AG04450 (cell line): Measurements from ENCODE around the gene CRYBG2. TPM values are rescaled to one million over a fixed set of nuclear protein-coding genes. Genes with fewer than 3 reads are reported as not detected.

ENCODE experiments used
- CTCF ChIA-PET: fragments of 300-600, 350-600 bp; formaldehyde crosslinking; extraction: SDS; loops from one replicate; lab custom pipeline; 2022; ENCODE audit warnings: antibody characterized with exemption, inconsistent platforms; lab: Charles Lee
- POLR2A ChIA-PET: fragments of 350-600 bp; formaldehyde crosslinking; extraction: SDS; loops from one replicate; lab custom pipeline; 2021; ENCODE audit warnings: antibody characterized with exemption, inconsistent platforms; lab: Yijun Ruan, JAX
- DNase-seq: peaks from one replicate; pipeline ENCODE4 v3.0.0-alpha.2; 2011; ENCODE audit warnings: low read depth, low spot score
- H3K27ac ChIP-seq: one replicate; pipeline ENCODE4 v1.5.1; 2012; ENCODE audit warnings: low read depth, low read length, control low read depth
- H3K27me3 ChIP-seq: one replicate; pipeline ENCODE4 v1.6.0; 2012; ENCODE audit warnings: low read length; ENCODE audit not compliant: control insufficient read depth, insufficient read depth
- H3K4me3 ChIP-seq: 2 replicates; pipeline ENCODE4 v1.5.1; 2011; ENCODE audit warnings: mild to moderate bottlenecking, low read depth, low read length, control low read depth
- H3K9me3 ChIP-seq: 2 replicates; pipeline ENCODE4 v1.5.1; 2012; ENCODE audit warnings: low read length; ENCODE audit not compliant: control insufficient read depth, insufficient read depth
- polyA plus RNA-seq: library from polyadenylated mRNA; depleted of rRNA; stranded (reverse); fragments of >200 nt; gene quantifications from 2 replicates; pipeline ENCODE4 v1.2.3, GENCODE V29; 2011
- TF ChIP-seq, protein P1 (sequence below): IDR thresholded peaks from 2 replicates; pipeline ENCODE4 v1.5.1; 2011; ENCODE audit warnings: low read depth, low read length, control low read depth, inconsistent platforms

CRYBG2 gene
- polyA plus RNA-seq, 1 experiment = not detected

DNA sequence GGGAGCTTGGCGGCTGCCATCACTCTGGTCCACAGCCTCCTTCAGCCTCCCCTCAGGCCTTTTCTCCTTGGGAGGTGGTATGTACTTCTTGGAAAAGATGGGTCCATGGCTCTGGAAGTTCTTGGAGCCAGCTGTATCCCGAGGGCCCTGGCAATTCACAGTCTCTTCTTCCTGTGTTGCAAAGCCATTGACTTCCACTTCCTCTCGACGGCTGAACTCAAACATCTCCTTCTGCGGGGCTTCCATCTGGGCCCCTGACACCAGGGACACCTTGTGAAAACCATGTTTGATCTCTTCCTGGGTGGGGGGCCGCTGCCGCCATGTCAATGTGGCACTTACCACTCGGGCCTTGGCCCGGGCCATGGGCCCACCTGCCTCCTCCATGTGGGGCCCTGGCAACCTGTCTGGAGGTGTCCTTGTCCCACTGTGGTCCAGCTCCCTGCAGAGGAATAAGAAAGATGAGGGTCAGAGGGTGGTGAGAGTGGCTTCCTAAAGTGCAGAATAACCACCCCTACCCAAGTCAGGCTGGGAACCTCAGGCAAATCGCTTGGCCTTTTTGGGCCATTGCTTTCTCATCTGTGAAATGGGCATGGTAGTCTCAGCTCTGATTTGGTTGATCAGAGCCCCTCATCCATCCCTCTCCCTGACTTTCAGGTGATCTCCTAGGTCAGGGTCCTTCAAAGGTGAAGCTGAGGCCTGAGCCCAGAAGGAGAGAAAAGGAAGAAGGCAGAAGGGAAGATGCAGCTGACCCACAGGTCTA lies 7.5 kb downstream of the CRYBG2 start:
- TF ChIP-seq, protein P1, sequence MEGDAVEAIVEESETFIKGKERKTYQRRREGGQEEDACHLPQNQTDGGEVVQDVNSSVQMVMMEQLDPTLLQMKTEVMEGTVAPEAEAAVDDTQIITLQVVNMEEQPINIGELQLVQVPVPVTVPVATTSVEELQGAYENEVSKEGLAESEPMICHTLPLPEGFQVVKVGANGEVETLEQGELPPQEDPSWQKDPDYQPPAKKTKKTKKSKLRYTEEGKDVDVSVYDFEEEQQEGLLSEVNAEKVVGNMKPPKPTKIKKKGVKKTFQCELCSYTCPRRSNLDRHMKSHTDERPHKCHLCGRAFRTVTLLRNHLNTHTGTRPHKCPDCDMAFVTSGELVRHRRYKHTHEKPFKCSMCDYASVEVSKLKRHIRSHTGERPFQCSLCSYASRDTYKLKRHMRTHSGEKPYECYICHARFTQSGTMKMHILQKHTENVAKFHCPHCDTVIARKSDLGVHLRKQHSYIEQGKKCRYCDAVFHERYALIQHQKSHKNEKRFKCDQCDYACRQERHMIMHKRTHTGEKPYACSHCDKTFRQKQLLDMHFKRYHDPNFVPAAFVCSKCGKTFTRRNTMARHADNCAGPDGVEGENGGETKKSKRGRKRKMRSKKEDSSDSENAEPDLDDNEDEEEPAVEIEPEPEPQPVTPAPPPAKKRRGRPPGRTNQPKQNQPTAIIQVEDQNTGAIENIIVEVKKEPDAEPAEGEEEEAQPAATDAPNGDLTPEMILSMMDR = no peak
- POLR2A ChIA-PET = interaction anchor here (0.6 kb wide), 1 partner anchor 17 kb away, joined by 4 read pairs; no protein-coding TSS in a partner anchor
- DNase-seq = no peak

DNA sequence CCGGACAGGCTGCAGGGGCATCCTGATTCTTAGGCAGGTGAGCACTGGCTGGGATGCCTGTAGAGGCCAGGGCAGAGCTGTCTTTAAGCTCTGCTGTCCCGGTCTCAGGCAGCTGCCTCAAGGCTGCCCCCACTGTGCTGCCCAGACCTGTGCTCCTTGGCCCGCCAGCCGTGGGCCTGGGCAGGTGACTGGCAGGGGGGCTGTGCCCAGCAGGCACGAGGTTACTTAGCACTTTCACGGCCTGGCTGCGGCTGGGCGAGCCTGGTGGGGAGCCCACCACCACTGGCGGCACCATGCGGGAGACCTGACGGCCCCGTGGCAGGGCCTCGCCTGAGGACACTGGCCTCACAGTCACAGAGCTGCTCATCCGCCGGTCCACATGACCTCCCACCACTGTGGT lies 8.2 kb downstream of the CRYBG2 start:
- no peak for DNase-seq
- TF ChIP-seq, protein P1 = no peak
- CTCF ChIA-PET = interaction anchor here (0.6 to 0.8 kb wide), 3 partner anchors 18 to 112 kb away, joined by 3 read pairs; partner anchors contain the start of gene CEP85
- Histone ChIP-seq H3K27me3 (peaks cover 7% of the 10 kb centered on the region), H3K9me3 (no peaks in the 10 kb centered on the region), H3K4me3 (no peak overlapping the region), H3K27ac (no peak overlapping the region)
- POLR2A ChIA-PET = no interaction called here

More for the DNA sequence above, 7.5 kb downstream of the CRYBG2 start:
- H3K27me3 ChIP-seq = peaks cover 7% of the 10 kb centered on the region
- CTCF ChIA-PET = interaction anchor here (0.8 to 1.5 kb wide), 3 partner anchors 18 to 112 kb away, joined by 3 read pairs; partner anchors contain the start of gene CEP85
- H3K4me3 ChIP-seq = no peak overlapping the region
- H3K27ac ChIP-seq = no peak overlapping the region
- H3K9me3 ChIP-seq = no peaks in the 10 kb centered on the region

DNA sequence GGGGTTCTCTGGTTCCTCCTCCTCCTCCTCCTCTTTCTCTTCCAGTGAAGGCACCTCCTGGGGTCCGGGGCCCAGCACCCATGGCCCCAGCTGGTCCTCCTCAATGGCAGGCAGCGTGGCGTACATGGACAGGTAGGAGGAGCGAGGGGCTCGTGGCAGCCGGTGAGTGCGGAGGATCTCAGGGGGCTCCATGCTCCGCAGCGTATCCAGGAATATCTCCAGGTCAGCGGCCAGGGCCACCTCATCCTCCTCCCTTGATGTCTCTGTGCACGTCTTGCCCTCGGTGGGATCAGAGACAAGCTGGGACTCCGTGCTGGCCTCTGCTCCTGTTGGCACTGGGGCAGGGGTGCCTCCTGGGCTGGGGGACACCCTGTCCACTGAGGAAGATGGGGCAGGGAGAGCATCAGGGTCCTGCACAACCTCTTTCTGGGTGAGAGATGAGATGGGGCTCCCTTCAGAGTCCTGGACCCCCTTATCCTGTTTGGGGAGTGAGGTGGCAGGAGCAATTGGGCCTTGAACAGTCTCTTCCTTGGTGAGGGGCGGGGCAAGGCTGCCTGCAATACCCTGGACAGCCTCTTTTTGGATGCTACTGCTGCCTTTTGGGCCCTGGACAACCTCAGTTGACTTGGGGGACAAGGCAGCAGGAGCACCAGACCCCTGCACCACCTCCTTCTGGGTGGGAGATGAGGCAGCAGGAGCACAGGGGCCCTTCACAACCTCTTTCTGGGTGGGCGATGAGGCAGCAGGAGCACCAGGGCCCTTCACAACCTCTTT lies 9.6 kb downstream of the CRYBG2 start:
- ChIA-PET CTCF (no interaction called here), POLR2A (no interaction called here)
- H3K4me3 ChIP-seq = no peak overlapping the region
- no peak overlapping the region for H3K27ac ChIP-seq
- H3K9me3 ChIP-seq = no peaks in the 10 kb centered on the region
- TF ChIP-seq, protein P1 = no peak
- no peak for DNase-seq
- H3K27me3 ChIP-seq = peaks cover 10% of the 10 kb centered on the region

DNA sequence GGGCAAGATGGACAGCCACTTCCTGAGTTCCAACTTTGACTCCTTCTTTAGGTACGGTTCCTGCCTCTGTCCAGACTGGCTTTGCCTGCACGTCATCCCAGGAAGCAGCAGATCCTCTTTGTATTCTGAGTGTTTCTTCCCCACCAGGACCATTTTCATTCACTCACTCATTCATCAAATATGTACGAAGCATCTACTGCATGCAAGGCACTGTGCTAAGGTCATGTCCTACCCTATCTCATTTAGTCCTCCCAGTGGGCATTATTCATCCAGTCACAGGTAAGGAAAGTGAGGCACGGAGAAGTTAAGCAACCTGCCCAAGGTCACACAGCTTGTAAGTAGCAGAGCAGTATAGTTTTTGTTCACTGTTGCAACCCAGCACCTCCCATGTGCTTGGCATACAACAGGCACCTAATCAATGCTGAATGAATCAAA lies 13.9 kb downstream of the CRYBG2 start:
- H3K4me3 ChIP-seq = no peak overlapping the region
- H3K27me3 ChIP-seq = peaks cover 43% of the 10 kb centered on the region
- DNase-seq = no peak
- CTCF ChIA-PET = interaction anchor here (1.5 kb wide), 1 partner anchor 170 kb away, joined by 3 read pairs; the partner anchor contains the start of gene ZNF593
- POLR2A ChIA-PET = no interaction called here
- TF ChIP-seq, protein P1 = no peak
- no peak overlapping the region for H3K27ac ChIP-seq
- no peaks in the 10 kb centered on the region; the same call in 1 of the 2 replicates for H3K9me3 ChIP-seq
